Glutamatergic neuron (in vitro differentiated cells): ENCODE results near the gene SLC26A6. TPM values are rescaled to one million over a fixed set of nuclear protein-coding genes. Genes with fewer than 3 reads are reported as not detected.

Experiments used
- DNase-seq: peaks from one replicate; pipeline ENCODE4 v3.0.0; 2022
- H3K27ac Mint-ChIP-seq: one replicate; pipeline ENCODE4 v1.8.0; 2020; ENCODE audit warnings: mild to moderate bottlenecking, mixed read lengths, inconsistent platforms; ENCODE audit not compliant: unreplicated experiment
- H3K27me3 Mint-ChIP-seq: one replicate; pipeline ENCODE4 v1.8.0; 2020; ENCODE audit warnings: mild to moderate bottlenecking, moderate library complexity, mixed read lengths, inconsistent platforms; ENCODE audit not compliant: unreplicated experiment
- H3K36me3 Mint-ChIP-seq: one replicate; pipeline ENCODE4 v1.8.0; 2020; ENCODE audit warnings: mild to moderate bottlenecking, mixed read lengths, inconsistent platforms; ENCODE audit not compliant: unreplicated experiment
- H3K4me1 Mint-ChIP-seq: one replicate; pipeline ENCODE4 v1.8.0; 2020; ENCODE audit warnings: mild to moderate bottlenecking, low read depth, mixed read lengths, inconsistent platforms; ENCODE audit not compliant: unreplicated experiment
- H3K4me3 Mint-ChIP-seq: one replicate; pipeline ENCODE4 v1.8.0; 2020; ENCODE audit warnings: mild to moderate bottlenecking, mixed read lengths, inconsistent platforms; ENCODE audit not compliant: unreplicated experiment
- H3K9me3 Mint-ChIP-seq: one replicate; pipeline ENCODE4 v1.8.0; 2020; ENCODE audit warnings: mild to moderate bottlenecking, moderate library complexity, mixed read lengths, inconsistent platforms; ENCODE audit not compliant: unreplicated experiment
- total RNA-seq: library from RNA; stranded (reverse); fragmentation: NEBNext Ultra II Directional; extraction: Animal tissue kit (Norgen Biotek cat#: 25700); gene quantifications from one replicate; pipeline ENCODE4 v1.2.1, GENCODE V29; 2021; ENCODE audit not compliant: unreplicated experiment
- TF ChIP-seq, protein P1 (sequence below): fragments of 200-600 bp; sonication (generic); IDR thresholded peaks from one replicate; pipeline ENCODE4 v1.5.0; 2021; ENCODE audit not compliant: partially characterized antibody, unreplicated experiment

The SLC26A6 gene
- total RNA-seq, 1 donor from 2014 or later, result 26.0 TPM

DNA sequence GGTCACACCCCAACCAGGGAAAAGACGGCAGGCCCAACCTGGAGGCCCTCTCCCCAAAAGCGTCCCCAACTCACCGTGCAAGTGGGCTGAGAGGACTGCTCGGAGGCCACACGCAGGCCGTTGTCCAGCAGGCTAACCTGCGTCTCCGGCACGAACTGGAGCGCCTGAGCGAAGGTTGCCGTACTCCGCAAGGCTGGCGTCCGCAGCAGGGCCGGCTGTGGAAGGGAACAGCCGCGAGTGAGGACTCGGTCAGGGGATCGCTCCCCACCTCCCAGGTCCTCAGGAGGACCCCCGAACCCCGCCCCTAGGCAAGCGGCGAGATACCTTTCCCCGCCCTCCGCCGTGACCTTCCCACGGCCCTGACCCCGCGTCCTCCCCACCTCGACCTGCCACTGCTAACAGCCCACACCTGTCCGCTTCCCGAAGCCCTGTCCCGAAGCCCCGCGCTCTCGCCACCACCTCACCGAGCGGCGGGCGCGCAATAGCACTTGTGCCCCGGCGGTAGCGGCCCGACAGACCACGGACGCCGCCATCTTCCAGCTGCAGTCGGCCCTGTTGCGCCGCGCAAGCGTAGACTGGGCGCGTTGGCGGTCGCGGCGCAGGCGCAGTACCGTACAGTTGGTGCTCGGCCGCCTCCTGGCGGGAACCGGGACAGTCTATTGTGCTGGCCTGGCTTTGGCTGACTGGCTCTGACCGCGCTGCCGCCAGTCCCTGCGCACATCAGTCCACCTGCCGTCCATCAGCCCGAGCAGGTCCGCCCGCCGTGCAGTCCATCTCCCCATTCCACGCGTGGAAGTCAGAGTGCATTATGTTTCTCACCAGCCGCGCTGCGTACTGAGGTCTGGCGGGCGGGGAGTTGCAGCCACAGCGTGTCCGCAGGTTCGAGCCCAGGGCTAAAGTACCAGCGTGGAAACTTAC is 25.9 kb downstream of the SLC26A6 start, which contains the start of gene UQCRC1:
UQCRC1 (minus strand) TSS at position 559 of the 918 bp plus-strand sequence; CDS start at position 533, 26 bp downstream.
- Mint-ChIP-seq H3K27ac (peak within 1 kb of the TSS; percentile 80), H3K27me3 (peaks cover 3% of the 10 kb centered on the region), H3K36me3 (peaks cover 4% of the 10 kb centered on the region), H3K4me3 (peak within 1 kb of the TSS; percentile 91), H3K4me1 (peaks cover 7% of the 10 kb centered on the region), H3K9me3 (no peaks in the 10 kb centered on the region)
- DNase-seq, result peak; percentile 95
- TF ChIP-seq, protein P1, sequence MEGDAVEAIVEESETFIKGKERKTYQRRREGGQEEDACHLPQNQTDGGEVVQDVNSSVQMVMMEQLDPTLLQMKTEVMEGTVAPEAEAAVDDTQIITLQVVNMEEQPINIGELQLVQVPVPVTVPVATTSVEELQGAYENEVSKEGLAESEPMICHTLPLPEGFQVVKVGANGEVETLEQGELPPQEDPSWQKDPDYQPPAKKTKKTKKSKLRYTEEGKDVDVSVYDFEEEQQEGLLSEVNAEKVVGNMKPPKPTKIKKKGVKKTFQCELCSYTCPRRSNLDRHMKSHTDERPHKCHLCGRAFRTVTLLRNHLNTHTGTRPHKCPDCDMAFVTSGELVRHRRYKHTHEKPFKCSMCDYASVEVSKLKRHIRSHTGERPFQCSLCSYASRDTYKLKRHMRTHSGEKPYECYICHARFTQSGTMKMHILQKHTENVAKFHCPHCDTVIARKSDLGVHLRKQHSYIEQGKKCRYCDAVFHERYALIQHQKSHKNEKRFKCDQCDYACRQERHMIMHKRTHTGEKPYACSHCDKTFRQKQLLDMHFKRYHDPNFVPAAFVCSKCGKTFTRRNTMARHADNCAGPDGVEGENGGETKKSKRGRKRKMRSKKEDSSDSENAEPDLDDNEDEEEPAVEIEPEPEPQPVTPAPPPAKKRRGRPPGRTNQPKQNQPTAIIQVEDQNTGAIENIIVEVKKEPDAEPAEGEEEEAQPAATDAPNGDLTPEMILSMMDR, result peak; percentile 86

DNA sequence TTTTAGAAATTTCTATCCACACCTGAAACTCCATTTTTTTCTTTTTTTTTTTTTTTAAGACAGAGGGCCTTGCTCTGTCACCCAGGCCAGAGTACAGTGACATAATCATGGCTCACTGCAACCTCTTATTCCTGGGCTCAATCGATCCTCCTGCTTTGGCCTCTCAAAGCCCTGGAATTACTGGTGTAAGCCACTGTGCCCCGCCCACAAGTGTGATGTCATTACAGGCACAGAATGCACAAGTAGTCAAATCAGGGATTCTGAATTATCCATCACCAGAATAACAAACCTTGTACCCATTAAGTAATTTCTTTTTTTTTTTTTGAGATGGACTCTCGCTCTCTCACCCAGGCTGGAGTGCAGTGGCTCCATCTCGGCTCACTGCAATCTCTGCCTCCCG is 27.7 kb downstream of the SLC26A6 start:
- Mint-ChIP-seq H3K9me3 (no peaks in the 10 kb centered on the region), H3K4me3 (no peak overlapping the region), H3K27me3 (peaks cover 5% of the 10 kb centered on the region), H3K4me1 (peaks cover 7% of the 10 kb centered on the region), H3K36me3 (peaks cover 4% of the 10 kb centered on the region), H3K27ac (no peak overlapping the region)
- DNase-seq, result no peak
- TF ChIP-seq, protein P1, result no peak

DNA sequence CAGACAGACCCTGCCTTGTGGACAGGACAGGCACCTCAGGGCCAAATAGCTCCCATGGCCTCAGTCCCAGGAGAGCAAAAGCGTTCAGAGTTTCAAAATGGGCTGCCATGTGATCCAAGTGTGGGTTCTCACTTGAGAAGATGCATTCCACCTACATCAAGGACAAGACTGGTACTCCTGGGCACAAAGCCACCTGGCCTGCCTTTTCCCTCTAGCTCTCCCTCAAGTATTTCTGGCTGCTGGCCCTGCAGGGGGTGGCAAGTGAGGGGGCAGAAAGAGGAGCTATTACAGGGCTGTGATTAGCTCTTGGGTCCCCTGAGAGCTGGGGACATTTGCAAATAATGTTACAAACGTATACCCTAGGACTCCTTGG is 33.7 kb downstream of the SLC26A6 start:
- TF ChIP-seq, protein P1, result no peak
- H3K36me3 Mint-ChIP-seq, result peaks cover 5% of the 10 kb centered on the region
- no peak overlapping the region for H3K27ac Mint-ChIP-seq
- H3K4me1 Mint-ChIP-seq, result peaks cover 5% of the 10 kb centered on the region
- H3K4me3 Mint-ChIP-seq, result no peak overlapping the region
- DNase-seq, result no peak
- H3K27me3 Mint-ChIP-seq, result peaks cover 10% of the 10 kb centered on the region
- H3K9me3 Mint-ChIP-seq, result peaks cover 11% of the 10 kb centered on the region

DNA sequence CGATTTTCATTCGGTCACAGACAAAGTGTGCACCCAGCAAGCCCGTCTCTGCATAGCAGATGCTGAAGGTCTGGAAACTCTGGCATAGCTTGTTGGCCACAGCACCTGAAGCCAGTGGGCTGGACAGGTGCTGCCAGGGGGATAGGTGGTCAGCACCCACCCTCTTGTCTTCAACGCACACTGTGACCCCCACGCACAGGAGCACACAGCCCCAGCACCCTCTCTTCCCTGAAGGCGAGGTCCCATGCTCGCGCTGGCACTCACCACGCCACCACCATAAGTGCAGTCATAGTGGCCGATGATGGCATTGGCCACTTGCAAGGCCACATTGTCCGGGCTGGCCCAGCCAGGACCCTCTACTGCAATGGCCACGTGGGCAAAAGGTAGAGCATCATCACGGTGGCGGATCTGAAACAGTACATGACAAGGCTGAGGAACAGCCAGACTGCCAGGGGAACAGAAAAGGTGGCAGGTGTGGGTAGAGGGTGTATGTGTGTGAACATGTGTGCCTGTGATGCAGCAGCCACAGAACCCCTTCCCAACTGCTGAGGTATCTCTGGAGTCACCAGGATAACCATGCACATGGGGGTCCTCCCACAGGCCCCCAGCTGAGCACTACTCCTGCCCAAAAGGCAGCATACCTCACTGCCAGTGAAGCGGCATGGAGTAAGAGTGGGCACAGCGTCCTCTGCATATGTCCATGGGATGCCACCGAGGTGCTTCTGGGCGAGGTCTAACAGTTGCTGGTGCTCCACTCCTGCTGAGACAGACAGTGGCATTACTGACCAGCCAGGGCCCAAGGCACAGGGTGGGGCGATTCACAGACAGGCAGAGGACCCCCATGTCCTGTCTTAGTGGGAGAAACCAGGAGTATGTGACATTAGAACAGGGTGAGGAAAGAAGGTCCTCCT is 34.3 kb downstream of the SLC26A6 start:
- peaks cover 5% of the 10 kb centered on the region for H3K36me3 Mint-ChIP-seq
- no peak overlapping the region for H3K27ac Mint-ChIP-seq
- no peak for DNase-seq
- H3K9me3 Mint-ChIP-seq, result peaks cover 11% of the 10 kb centered on the region
- H3K4me3 Mint-ChIP-seq, result no peak overlapping the region
- TF ChIP-seq, protein P1, result no peak
- H3K27me3 Mint-ChIP-seq, result peaks cover 14% of the 10 kb centered on the region
- peaks cover 9% of the 10 kb centered on the region for H3K4me1 Mint-ChIP-seq
